NCI-H82 (cell line): Measurements from ENCODE around the gene PPP2R3C.
"Not testable (repeated sequence)": the region's sequence is repeated elsewhere in the genome, so short reads cannot be mapped to it uniquely, and the experiment has no call there.

Experiments used
- DNase-seq: peaks from one replicate; lab custom pipeline; 2025; lab: John Stamatoyannopoulos, UW

Gene PPP2R3C

DNA sequence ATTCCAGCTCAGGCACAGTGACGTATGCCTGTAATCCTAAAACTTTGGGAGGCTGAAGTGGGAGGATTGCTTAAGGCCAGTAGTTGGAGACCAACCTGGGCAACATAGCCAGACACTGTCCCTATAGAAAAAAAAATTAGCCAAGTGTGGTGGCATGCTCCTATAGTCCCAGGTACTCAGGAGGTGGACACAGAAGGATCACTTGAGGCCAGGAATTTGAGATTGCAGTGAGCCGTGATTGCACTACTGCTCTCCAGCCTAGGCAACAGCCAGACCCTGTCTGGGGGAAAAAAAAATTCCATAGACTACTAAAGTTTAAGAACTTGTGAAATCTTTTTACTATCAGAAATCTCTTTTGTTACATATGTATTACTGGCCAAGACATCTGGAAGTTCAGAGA, 69.2 kb downstream of the PPP2R3C start:
- no peak for DNase-seq

GRCh38 chr14:35051796-35052195, 70.0 kb downstream of the PPP2R3C start:
- DNase-seq = no peak

DNA sequence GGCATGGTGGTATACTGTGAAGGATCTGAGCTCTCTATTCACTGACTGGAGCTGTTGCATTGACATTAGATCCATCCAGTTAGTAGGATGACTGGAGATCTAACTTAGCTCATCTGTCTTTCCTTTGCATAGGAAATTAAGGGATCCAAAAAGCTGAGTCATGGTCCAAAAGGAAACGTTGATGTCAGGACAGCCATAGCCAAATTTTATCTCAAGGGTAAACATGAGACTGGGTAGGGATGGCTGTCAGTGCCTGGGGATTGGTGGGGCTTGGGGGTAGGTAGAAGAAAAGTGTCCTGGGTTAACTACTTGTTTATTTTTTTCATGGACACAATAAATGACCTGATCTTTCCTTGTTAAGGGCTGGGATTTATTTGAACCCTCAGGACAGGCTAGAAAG, 71.1 kb downstream of the PPP2R3C start:
- no peak for DNase-seq

DNA sequence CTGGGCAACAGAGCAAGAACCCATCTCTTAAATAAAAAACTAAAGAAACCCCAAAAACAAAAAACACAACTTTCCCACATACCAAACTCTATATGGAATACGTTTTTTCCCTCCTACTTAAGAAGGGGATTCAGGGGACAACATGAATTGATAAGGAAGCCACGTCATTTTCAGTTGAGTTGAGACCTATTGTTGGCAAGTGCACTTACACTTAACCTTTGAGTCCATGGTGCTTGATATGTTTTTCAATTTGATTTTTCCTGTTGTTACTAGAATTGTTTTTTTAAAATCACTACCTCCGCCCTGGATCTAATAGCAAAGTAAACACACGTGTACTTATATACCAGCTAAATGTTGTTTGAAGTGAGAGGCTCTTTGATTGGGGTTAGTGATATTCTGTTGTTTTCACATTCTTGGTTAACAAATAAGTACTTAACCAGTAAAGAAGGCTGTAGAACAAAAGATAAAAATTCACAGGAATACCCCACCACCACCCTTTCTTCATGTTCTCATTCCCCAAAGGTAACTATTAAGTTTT, 73.7 kb downstream of the PPP2R3C start:
- DNase-seq = no peak

DNA sequence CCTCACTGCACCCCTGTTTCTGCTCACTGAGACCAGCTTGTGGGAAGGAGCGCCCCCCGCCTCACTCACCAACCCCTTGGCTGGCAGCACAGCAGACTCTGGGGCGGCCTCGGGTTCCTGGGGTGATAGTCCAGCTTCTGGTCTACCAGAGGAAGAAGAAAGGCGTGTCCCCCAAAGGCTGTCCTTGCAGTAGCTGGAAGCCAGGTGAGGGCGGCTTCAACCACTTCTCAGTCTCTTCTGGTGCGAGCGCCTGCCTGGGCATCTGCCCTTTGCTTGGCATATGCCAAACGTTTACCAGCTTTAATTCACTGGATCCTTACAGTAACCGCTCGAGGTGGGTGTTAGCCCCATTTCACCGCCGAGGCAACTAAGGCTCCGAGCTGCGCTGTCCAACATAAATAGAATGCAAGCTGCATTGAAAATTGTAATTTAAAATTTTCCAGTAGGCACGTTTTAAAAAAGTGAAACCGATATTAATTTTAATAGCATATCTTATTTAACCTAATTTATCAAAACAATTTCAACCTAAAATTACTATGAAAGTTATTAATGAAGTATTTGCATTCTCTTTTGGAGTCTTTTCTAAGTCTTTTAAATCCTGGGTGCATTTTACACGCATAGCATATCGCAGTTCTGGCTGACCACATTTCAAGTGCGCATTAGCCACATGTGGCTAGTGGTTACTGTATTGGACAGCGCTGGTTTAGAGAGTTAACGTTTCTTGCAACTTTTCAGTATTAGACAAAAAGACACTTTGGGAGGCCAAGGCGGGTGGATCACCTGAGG, 74.8 kb downstream of the PPP2R3C start:
- peak; percentile 46 for DNase-seq

DNA sequence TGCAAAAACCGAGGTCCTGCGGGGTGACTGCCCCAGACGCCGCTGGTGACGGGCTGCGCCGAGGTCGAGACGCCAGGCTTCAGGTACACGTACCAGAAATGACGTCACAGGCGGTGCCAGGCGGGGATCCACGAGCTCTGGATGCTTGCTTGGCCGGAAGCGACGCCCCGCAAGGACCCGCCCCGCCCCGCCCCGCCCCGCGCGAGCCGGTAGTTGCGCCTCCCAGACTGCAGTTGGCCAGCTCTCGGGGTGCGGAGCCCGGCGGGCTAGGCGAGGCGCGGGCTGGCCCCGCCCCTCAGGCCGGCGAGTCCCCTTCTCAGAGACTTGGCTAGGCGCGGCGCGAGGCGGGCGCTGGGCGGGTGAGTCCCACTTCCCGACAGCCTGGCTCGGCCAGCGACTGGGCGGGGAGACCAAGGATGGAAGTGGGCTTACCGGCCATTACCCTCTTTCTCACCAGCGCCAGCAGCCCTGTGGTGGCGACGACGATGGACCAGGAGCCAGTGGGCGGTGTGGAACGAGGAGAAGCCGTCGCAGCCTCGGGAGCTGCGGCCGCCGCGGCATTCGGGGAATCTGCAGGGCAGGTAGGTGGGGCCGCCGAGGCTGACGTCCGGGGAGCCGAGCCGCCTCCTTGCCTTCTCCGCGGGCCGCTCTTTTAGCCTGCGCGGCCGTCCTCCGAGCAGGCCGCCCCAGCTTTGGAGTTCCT, 75.6 kb downstream of the PPP2R3C start, which contains the start of gene FAM177A1:
TSS of gene FAM177A1 (plus strand) at position 225 of the 703 bp plus-strand sequence. CDS start at position 417, 192 bp downstream.
- DNase-seq = peak; percentile 96

DNA sequence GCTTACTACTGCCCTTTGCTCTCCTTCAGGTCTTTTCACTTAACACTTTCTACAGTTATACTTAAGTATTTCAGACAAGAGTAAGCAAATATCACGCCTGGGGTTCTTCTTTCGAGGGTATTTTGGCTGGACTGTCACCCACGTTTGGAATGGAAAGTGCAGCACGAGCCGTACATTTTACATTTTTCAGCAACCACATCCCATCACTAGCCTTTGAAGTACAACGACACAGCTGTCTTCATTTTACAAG, 76.1 kb downstream of the PPP2R3C start:
- DNase-seq = no peak

DNA sequence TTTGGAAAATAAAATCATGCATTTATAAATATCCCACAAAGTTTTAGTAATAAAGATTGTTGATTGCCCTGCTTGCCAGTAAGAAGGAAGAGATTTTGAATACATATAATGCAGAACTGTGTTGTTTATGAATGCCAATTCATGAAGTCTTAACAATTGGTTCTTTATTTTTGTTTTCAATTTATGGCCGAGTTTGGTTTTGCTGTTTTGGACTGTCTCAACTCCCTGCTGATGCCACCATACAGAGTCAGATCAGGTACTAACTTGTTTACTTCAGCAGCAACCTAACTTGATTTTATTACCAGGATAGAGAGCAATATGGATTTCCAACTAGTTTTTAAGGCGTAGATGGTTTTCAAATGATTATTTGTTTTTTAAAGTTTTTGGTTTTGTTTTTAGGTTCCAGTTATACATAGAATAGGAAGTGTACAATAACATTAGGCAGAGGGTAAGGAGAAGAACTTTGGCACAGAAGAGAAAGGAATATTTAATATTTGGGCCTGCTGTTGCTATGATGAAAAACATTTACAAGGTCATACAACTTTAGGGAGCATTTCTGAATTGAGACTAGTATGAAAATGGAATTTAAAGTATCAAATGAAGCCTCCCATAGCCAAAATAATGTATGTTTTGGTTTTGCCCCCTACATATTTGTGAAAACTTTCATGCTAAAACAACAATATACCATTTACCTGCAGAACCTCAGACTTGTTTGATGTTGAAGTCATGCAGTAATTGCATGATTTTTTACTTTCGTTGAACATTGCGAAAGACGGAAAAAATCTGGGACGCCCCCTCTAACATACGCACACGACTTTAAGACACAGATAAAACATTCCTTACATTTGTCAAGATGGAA, 76.6 kb downstream of the PPP2R3C start:
- DNase-seq = no peak

- DNase-seq = no peak
These were observed 78.7 kb downstream of the PPP2R3C start for GRCh38 chr14:35043046-35043445.

DNA sequence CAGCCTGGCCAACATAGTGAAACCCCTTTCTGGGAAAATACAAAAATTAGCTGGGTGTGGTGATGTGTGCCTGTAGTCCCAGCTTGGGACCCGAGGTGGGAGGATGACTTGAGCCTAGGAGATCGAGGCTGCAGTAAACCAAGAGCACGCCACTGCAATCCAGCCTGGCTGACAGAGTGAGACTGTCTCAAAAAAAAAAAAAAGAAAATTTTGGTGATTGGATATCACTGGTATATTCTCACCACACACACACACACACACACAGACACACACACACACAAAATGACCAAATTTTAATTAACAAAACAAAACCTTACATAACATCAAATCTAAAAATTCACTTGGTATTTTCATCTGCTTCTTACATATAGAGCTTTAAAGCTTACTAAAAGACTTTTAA, 79.2 kb downstream of the PPP2R3C start:
- no peak for DNase-seq

- DNase-seq = not testable (repeated sequence)
These were observed 83.5 kb downstream of the PPP2R3C start for GRCh38 chr14:35038312-35038711.
